ENCODE results near the gene NRG4.
A peak's percentile ranks its signal among the peaks of the same experiment; 100 is the strongest.
"Not testable (repeated sequence)": the region's sequence is repeated elsewhere in the genome, so short reads cannot be mapped to it uniquely, and the experiment has no call there.

Gene NRG4

DNA sequence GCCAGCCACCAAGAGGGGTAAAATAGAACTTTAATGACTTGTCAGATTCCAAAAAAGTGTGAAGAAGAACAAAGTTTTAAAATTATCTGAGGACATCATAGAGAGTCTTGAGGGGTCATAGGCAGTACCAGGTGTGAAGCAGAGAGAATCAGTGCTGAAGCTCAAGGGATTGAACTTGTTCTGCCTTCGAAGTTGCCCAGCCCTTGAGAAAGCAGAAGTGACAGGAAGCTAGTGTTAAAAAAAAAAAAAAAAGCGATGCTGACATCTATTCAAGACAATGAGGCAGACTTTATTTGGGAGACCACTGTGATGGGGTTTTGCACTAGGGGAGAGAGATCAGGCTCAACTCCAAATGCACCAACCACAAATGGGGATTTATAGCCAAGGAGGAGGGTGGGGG is 86.8 kb downstream of the NRG4 start:
- DNase-seq: no peak

DNA sequence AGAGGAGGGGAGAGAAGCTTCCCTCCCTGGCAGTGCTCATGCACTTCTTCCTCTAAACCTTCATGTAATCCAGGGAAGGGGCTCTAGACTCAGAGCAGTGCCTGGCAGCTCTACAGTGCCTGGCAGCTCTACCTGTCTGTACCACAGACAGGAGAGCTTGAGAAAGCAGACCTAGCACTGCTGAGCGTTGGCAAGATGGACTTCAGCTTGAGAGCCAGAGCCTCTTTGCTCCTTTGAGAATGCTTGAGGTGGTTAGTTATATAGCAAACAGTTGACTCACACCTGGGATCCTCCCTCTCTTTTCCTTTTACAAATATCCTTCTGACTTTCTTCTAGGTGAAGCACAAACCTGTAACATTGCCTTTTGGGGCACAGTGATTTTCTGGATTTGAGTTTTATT is 87.6 kb downstream of the NRG4 start:
- no peak for DNase-seq

DNA sequence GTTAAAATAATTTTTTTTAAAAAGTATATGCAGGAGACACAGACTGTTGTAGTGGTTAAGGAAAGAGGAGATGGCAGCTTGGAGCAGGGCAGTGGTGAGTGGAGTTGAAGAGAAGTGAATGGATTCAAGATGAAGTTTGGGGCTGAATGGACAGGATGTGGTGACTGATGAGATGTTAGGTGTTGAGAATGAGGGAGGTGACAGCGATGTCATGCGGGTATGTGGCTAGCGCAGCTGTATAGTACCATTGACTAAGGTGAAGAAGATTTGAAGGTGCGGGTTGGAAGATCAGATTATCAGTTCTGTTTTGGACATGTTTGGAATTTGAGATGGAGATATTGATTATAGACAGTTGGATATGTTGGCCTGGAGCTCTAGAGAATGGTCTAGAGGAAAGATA is 88.5 kb downstream of the NRG4 start:
- no peak for DNase-seq

DNA sequence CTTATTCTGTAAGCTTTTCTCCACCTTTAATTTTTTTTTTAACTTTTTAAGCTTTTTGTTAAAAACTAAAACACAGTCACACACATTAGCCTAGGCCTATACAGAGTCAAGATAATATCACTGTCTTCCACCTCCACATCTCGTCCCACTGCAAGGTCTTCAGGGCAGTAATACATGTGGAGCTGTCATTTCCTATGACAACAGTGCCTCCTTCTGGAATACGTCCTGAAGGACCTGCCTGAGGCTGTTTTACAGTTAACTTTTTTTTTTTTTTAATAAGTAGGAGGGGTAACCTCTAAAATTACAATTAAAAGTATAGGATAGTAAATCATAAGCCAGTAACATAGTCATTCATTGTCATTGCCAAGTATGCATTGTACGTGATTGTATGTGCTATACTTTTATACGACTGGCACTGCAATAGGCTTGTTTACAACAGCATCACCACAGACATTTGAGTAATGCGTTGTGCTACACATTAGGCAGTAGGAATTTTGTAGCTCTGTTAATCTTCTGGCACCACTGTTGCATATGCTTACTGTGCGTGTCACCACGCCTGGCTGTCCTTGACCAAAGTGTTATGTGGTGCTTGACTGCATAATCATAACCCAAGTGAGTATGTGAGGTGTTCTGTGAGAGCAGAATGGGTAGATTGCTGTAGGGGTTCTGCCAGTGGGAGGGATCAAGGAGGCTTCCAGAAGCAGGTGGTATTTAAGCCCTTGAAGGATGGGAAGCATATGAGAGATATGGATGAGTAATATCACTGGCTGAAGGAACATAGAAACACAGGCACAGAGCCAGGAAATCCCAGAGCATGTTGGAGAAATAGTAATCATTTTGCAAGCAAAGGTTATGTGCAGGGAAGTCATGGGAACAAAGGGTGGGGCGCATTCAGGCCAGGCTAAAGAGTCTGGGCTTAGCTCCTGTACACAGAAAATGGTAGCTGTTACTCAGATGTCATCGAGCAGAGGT is 90.2 kb downstream of the NRG4 start:
- DNase-seq: peak; percentile 15 to 58

DNA sequence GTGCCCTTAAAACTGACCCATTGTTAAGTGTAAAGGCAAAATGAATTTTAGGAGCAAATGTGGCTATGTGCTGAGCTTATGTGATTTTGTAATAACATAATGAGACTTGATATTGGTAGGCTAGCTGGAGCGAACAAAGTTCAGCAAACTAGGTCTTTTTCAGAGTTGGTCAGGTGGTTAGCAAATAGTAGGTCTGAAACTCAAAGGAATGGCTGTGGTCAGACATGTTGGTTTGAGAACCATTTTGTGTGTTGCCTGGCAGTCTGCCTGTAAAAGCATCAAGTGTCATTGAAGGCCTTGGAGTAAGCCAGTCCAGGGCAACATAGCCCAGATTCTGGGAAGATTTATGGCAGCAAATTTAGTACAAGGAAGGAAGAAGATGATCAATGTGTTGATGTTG is 92.1 kb downstream of the NRG4 start:
- no peak for DNase-seq

DNA sequence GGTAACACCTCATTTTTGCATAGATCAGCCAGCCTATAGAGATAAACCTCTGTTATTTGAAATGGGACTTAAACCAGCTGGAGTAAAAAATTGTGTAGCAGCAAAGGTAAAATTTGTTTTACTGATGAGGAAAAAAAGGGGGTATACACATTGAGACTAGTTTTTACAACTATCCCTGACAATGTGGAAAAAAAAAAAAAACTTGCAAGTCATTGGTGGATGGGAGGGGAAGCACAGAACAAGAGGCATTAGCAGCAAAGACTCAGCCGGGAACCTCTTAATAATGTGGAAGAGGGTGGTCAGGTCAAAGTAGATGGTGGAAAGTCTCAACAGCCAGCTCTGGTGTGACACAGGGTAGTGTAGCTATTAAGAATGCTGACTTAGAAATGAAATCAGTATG is 94.1 kb downstream of the NRG4 start:
- no peak for DNase-seq

DNA sequence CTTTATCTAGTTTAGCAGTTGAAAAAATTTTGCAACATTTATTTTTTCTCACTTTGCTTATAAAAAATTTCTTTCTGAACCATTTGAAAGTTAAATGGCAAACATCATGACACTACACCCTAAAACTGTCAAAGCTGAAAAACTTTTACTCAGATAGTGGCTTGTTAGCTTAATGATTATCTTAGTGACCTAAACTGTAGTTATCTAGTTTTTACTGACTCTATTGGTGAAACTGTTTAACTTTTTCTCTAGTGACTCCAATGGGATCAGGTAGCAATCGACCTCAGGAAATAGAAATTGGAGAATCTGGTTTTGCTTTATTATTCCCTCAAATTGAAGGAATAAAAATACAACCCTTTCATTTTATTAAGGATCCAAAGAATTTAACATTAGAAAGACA is 95.2 kb downstream of the NRG4 start:
- DNase-seq: no peak

DNA sequence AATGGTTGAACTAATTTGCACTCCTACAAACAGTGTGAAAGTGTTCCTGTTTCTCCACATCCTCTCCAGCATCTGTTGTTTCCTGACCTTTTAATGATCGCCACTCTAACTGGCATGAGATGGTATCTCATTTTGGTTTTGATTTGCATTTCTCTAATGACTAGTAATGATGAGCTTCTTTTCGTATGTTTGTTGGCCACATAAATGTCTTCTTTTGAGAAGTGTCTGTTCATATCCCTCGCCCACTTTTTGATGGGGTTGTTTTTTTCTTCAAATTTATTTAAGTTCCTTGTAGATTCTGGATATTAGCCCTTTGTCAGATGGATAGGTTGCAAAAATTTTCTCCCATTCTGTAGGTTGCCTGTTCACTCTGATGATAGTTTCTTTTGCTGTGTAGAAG is 101.9 kb downstream of the NRG4 start:
- DNase-seq: not testable (repeated sequence)

DNA sequence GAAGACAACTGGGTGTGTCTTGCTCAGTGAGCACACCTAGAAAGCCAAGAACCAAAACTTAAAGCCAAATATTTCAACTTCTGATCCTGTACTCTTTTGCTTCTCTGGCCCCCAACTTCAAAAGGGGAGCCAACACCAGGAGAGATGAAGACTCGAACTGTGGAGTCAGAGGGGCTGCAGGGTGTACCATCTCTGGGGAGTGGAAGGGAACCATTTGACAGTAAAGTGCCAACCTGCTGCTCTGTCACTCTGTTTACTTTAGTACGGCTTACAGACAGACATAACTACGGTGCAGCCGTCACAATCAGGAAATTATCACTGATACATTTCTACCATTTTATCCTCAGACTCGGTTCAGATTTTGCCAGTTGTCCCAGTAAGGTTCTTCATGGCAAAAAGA is 107.0 kb downstream of the NRG4 start:
- DNase-seq: no peak

DNA sequence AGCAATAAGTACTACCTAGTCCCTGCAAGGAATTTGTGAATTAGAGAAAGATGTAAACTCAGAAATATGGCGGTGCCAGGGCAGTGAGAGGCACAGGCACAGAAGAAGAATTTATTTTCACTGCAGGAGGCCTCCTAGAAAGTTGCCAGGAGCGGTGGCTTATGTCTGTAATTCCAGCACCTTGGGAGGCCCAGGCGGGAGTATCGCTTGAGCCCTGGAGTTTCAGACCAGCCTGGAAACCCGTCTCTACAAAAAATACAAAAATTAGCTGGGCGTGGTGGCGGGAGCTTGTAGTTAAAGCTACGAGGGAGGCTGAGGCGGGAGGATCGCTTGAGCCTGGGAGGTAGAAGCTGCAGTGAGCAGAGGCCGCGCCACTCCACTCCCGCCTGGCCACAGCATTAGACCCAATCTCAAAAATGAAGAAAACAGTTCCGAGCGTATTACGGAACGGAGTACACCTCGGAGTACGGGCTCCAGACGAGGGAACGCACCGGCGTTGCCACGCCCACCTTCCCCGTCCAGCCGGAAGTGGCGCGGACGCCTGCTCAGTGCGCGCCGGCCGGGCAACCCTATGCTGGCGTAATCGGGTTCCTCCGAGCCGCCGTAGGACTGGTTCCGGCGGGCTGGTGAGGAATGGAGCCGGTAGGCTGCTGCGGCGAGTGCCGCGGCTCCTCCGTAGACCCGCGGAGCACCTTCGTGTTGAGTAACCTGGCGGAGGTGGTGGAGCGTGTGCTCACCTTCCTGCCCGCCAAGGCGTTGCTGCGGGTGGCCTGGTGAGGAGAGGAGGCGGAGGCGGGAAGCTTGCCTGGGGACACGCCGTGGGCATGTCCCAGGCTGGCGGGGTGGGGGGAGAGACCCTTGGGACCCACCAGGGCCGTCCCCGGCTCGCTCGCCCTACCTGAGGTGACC is 108.6 kb downstream of the NRG4 start, which contains the start of gene FBXO22:
Gene FBXO22, plus strand, starts transcription at position 548 of the 909 bp plus-strand sequence. Its CDS starts 86 bp downstream, at position 634.
- DNase-seq: peak; percentile 86 to 91

DNA sequence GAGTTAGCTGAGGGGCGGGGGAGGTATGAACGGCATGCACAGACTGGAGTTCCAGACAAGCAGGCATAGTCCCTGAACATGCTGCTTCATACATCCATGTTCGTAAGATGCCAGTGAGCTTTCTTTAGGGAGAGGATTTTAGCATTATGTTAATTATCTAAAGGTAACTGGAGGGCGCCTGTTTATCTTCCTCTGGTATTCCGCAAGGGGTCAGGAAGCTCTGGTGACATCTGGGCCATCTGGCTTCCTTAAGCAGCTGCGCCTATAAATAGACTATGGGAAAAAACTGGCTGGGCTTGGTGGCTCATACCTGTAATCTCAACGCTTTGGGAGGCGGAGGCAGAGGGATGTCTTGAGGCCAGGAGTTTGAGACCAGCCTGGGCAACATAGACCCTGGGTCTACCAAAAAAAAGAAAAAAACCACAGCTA is 110.1 kb downstream of the NRG4 start:
- DNase-seq: no peak

DNA sequence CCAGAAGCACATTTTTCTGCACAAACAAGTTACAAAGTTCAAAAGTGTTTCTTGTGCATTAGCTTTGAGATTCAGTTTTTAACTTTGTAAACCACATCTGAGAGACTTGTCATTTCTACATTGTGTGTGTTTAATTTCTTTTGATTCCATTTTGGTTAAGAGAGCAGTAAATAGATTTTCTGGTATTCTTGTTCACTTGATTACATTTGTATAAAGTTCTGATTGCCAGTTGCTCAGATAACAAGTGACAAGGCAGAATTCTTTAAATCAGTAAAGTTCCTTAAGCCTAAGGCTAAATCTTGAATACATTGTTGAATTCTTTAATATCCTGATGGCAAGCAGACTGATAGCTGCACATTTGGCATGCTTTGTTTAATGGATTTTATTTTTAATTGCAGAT is 111.6 kb downstream of the NRG4 start:
- no peak for DNase-seq

DNA sequence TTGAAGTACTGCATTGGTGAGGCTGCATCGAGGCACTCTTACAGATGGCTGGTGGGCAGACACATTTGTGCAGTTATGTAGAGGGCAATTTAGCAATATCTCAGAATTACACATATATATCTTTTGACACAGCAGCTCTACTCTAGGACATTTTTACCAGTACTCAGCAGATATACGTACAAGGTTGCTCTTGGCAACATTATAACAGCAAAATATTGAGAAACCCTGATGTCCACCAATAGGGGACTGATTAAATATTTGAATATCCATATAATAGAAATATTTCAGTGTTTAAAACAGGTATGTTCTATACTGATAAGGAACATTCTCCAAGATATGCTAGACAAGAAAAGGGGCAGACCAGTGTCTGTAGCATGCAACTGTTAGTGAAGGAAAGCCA is 116.5 kb downstream of the NRG4 start:
- DNase-seq: no peak

DNA sequence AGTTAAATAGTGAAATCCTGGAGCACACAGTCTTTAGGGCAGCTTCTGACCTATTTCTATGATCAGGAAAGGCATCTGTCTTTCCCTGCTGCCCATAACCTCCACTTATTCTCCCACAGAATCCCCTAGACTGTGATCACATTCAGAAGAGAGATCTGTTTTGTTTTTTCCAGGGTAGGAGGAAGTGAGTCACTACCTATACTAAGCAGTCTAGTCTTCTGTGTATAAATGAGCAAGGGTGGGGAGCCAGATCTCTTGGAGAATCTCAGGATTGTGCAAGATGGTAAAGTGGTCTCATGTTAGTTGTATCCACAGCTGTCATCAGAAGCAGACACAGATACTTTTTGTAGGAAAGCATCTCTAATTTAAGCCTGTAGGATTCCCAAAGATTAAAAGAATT is 120.3 kb downstream of the NRG4 start:
- peak; percentile 62 to 91 for DNase-seq

Data from SW 1271 (cell line).